K562 (cell line): Measurements from ENCODE around the gene AKAP13. TPM values are rescaled to one million over a fixed set of nuclear protein-coding genes. Genes with fewer than 3 reads are reported as not detected.

Experiments
- ATAC-seq: fragments of 200-7000 bp; cut with Tn5 transposase; 3 replicates; pipeline ENCODE4 v1.9.1; 2020; ENCODE audit warnings: moderate library complexity
- BruUV-seq: library from RNA; stranded (reverse); fragments of 400-500 nt; replicated peaks from 2 replicates; lab custom pipeline; 2021; lab: Mats Ljungman, UMichigan
- CTCF ChIA-PET: fragments of 300-600 bp; formaldehyde crosslinking; extraction: SDS; loops from one replicate; lab custom pipeline; 2021; ENCODE audit warnings: low intra/inter-chr PET ratio; lab: Yijun Ruan, JAX
- POLR2A ChIA-PET: fragments of 300-600, 350-650 bp; sonication (Branson Sonifier 250); formaldehyde crosslinking; extraction: SDS; loops from one replicate; lab custom pipeline; 2021; ENCODE audit warnings: antibody characterized with exemption, inconsistent platforms; lab: Yijun Ruan, JAX
- DNase-seq, 4 experiments: peaks; one replicate each; pipeline versions ENCODE4 v3.0.0 to v3.0.0-alpha.2; 2011 to 2018; ENCODE audit warnings: low spot score in 3 of 4, mixed read lengths in 3 of 4; ENCODE audit errors: extremely low read depth in 1 of 4
- FAIRE-seq: peaks from 2 replicates; lab custom pipeline; 2011; peaks lifted over from hg19 to GRCh38; lab: Jason Lieb, UNC
- H2AFZ ChIP-seq: 2 replicates; pipeline ENCODE4 v1.6.0; 2011; ENCODE audit warnings: low read depth, low read length, control low read depth, inconsistent platforms
- H3K27ac ChIP-seq: fragments of 200-600 bp; 3 replicates; pipeline ENCODE4 v1.8.0; 2011; ENCODE audit warnings: low read depth, mild to moderate bottlenecking, control low read depth, inconsistent platforms, low read length, moderate library complexity, mixed read lengths; ENCODE audit errors: extremely low read depth
- H3K27me3 ChIP-seq, 2 experiments: fragments of 300-600 bp in 1 of 2; 2 replicates in 1 of 2; 3 replicates in 1 of 2; pipeline versions ENCODE4 v1.6.0 to v1.8.0; 2011; ENCODE audit warnings: inconsistent platforms in 2 of 2, low read length in 2 of 2, mild to moderate bottlenecking in 1 of 2, mixed read lengths in 1 of 2, moderate library complexity in 1 of 2; ENCODE audit not compliant: control insufficient read depth in 2 of 2, insufficient read depth in 2 of 2
- H3K36me3 ChIP-seq: fragments of 300-600 bp; 3 replicates; pipeline ENCODE4 v1.8.0; 2011; ENCODE audit warnings: mild to moderate bottlenecking, low read length, inconsistent platforms; ENCODE audit not compliant: control insufficient read depth, insufficient read depth
- H3K4me1 ChIP-seq, 2 experiments: fragments of 200-600 bp in 1 of 2; replicated peaks in 1 of 2; 2 replicates in 1 of 2; 3 replicates in 1 of 2; pipeline versions ENCODE4 v1.5.1 to v1.8.0; 2011; ENCODE audit warnings: inconsistent platforms in 2 of 2, low read length in 2 of 2, mild to moderate bottlenecking in 1 of 2, mixed read lengths in 1 of 2, moderate library complexity in 1 of 2; ENCODE audit not compliant: control insufficient read depth in 2 of 2, insufficient read depth in 2 of 2
- H3K4me2 ChIP-seq: 2 replicates; pipeline ENCODE4 v1.6.1; 2011; ENCODE audit warnings: low read length, control low read depth, inconsistent platforms, mixed read lengths; ENCODE audit not compliant: insufficient read depth
- H3K4me3 ChIP-seq: fragments of 200-600 bp; sonication (generic), shearing (Covaris generic); 2 replicates; pipeline ENCODE4 v1.5.1; 2016; ENCODE audit warnings: control low read depth, inconsistent platforms
- H3K79me2 ChIP-seq: fragments of 200-600 bp; 3 replicates; pipeline ENCODE4 v1.8.0; 2011; ENCODE audit warnings: low read length, inconsistent platforms; ENCODE audit not compliant: control insufficient read depth, insufficient read depth
- H3K9ac ChIP-seq, 2 experiments: 2 replicates each; pipeline versions ENCODE4 v1.6.0 to v1.6.1; 2011; ENCODE audit warnings: low read depth in 2 of 2, low read length in 2 of 2, control low read depth in 1 of 2, inconsistent platforms in 1 of 2, mild to moderate bottlenecking in 1 of 2, mixed read lengths in 1 of 2; ENCODE audit not compliant: insufficient read depth in 1 of 2
- H3K9me1 ChIP-seq: one replicate; pipeline ENCODE4 v1.6.0; 2011; ENCODE audit warnings: inconsistent platforms, mild to moderate bottlenecking, low read length, moderate library complexity; ENCODE audit not compliant: control insufficient read depth, insufficient read depth
- H3K9me3 ChIP-seq: replicated peaks from 2 replicates; pipeline ENCODE4 v1.5.1; 2011; ENCODE audit warnings: low read depth, low read length, inconsistent platforms; ENCODE audit not compliant: control insufficient read depth, insufficient read depth
- H4K20me1 ChIP-seq: replicated peaks from 2 replicates; pipeline ENCODE4 v1.6.1; 2011; ENCODE audit warnings: low read length, inconsistent platforms, mixed read lengths; ENCODE audit not compliant: control insufficient read depth, insufficient read depth
- RAD21 ChIP-seq, 2 experiments: fragments of 250-450 bp in 1 of 2; fragments of 450-650 bp in 1 of 2; sonication (Bioruptor Pico) in 1 of 2; formaldehyde crosslinking in 1 of 2; IDR thresholded peaks in 1 of 2; conservative IDR thresholded peaks in 1 of 2; 2 replicates each; pipeline versions ENCODE4 v1.4.0 to v1.8.0; 2020 to 2022; ENCODE audit warnings: mild to moderate bottlenecking in 2 of 2, moderate library complexity in 1 of 2
- SMC3 ChIP-seq: conservative IDR thresholded peaks from 2 replicates; pipeline ENCODE4 v1.6.1; 2011; ENCODE audit warnings: low read depth, low read length, improper control_type of control experiment; ENCODE audit not compliant: insufficient read depth
- ZFP36 ChIP-seq: fragments of 150-350 bp; IDR thresholded peaks from 2 replicates; pipeline ENCODE4 v1.6.1; 2018; ENCODE audit warnings: low read length, low read depth; ENCODE audit not compliant: partially characterized antibody
- WGBS: fragments of 100-300 bp; shearing (Covaris generic); methylation state at CpG from one replicate; pipeline ENCODE4 v1.1.6; 2016; ENCODE audit warnings: low coverage, mixed read lengths; ENCODE audit not compliant: insufficient coverage; ENCODE audit errors: missing lambda C conversion rate; 5-methylcytosine and 5-hydroxymethylcytosine counted together
- in situ Hi-C: fragments of 300-500 bp; cut with MboI; formaldehyde crosslinking; loops from 4 replicates; pipeline ENCODE4 v1.15.0; 2018; ENCODE audit warnings: inconsistent platforms, mixed read lengths
- intact Hi-C: fragments of 100-400 bp; cut with micrococcal nuclease; formaldehyde crosslinking; loops from 2 replicates; pipeline ENCODE4 v1.14.2; 2022
- polyA plus RNA-seq, 8 experiments: library from polyadenylated mRNA; depleted of rRNA in 4 of 8; stranded (reverse) in 5 of 8; unstranded in 3 of 8; fragments of >200 nt; fragmentation: Nextera tagmentation in 2 of 8; fragmentation: Illumina TruSeq in 1 of 8; extraction: Ambion mirVana in 2 of 8; extraction: Trizol in 1 of 8; gene quantifications; 2 replicates each; pipeline versions ENCODE4 v1.2.1 to v1.2.3, GENCODE V29; 2011 to 2014; ENCODE audit warnings: inconsistent platforms in 1 of 8, missing spikeins in 1 of 8
- total RNA-seq, 7 experiments: library from RNA; depleted of rRNA in 6 of 7; stranded (reverse); fragments of >200 nt in 6 of 7; fragmentation: Illumina TruSeq in 2 of 7; extraction: Trizol in 2 of 7; gene quantifications; 2 replicates each; pipeline versions ENCODE4 v1.2.1 to v1.2.3, GENCODE V29; 2011 to 2021; ENCODE audit warnings: low replicate concordance in 1 of 7
- TF ChIP-seq, protein P1 (sequence below): IDR thresholded peaks from 3 replicates; pipeline ENCODE4 v1.6.1; 2011; ENCODE audit warnings: borderline replicate concordance, mild to moderate bottlenecking; ENCODE audit not compliant: insufficient read length, insufficient read depth
- TF ChIP-seq, protein P2 (sequence below): fragments of 250-450 bp; sonication (Bioruptor Pico); IDR thresholded peaks from 2 replicates; pipeline ENCODE4 v1.8.0; 2022; ENCODE audit warnings: inconsistent platforms

The AKAP13 gene
- total and polyA plus RNA-seq, 9 of the 15 experiments (the other 6 are each of a cell fraction or from before 2014, with no cell fraction given), result 0.03 to 1.7 (median 0.42) TPM

DNA sequence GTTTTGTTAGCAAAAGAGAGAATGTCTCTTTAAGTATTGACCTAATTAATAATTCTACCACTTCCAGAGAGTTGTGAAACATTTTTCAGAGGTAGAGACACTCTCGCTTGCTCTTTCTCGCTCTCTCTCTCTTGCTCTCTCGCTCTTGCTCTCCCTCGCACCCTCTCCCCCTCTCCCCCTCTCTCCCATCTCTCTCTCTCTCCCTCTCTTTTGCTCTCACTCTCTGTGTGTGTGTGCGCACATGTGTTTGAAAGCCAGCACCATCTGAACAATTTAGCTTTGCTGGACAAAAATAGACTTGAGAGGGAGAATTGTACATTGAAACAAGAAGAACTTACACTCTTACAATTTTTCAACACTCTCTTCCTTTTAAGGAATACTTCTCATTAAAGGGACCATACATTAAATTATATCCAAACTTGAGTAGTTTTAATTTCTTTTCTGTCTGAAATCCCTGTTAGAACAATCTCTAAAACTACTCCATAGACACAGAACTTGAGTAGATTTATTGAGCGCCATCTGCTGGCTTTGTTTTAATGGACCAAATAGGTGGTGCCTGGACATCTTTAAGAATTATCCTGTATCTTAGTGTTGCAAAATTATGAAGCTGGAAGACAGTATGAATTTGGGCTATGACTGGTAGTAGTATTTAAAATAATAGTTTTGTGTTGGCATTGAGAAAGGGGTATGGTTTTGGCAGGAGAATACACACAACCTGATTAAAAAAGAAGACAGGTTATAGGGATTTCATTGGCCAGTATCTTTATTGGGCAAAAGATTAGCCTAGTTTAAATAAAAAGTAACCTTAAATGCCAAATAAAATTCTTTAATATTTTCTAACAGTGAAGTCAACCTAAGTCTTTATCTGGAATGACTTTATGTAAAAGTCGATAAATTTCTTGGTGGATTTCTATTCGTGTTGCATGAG is 124.6 kb downstream of the AKAP13 start (continued):
- TF ChIP-seq, protein P1, sequence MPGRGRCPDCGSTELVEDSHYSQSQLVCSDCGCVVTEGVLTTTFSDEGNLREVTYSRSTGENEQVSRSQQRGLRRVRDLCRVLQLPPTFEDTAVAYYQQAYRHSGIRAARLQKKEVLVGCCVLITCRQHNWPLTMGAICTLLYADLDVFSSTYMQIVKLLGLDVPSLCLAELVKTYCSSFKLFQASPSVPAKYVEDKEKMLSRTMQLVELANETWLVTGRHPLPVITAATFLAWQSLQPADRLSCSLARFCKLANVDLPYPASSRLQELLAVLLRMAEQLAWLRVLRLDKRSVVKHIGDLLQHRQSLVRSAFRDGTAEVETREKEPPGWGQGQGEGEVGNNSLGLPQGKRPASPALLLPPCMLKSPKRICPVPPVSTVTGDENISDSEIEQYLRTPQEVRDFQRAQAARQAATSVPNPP, result no peak
- TF ChIP-seq RAD21 (CRISPR knock-in tag; conservative IDR thresholded peaks at IDR 0.05 in 1 of 2, IDR thresholded peaks at IDR 0.05 in 1 of 2) (peak; percentile 39 to 67), SMC3 (0 out of 2 replicates have a peak, but pooled peaks have one; percentile 8), ZFP36 (no peak)

DNA sequence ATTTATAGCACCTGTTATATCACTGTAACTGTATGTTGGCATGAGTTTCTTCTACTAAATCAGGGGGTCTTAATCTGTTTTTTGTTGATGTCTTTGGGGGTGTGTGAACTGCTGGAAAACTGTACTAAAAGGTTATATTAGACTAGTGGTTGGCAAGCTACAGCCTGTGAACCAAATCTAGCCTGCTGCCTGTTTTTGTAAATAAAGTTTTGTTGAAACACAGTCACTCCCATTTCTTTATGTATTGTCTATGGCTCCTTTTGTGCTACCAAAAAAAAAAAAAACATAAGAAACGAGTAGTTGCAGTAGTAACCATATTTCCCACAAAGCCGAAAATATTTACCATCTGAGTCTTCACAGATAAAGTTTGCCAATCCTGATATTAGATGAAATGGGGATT is 126.7 kb downstream of the AKAP13 start:
- no peaks in the 10 kb centered on the region for H3K36me3 ChIP-seq
- no peaks in the 10 kb centered on the region for H3K79me2 ChIP-seq
- intact Hi-C loops, result loop anchor here (5.0 kb wide), 1 partner anchor 175 kb away; no protein-coding TSS in a partner anchor
- no peak overlapping the region for H3K4me2 ChIP-seq
- H3K4me1 ChIP-seq, result no peaks in the 10 kb centered on the region
- H2AFZ ChIP-seq, result no peak overlapping the region
- FAIRE-seq (no peak), DNase-seq (no peak), ATAC-seq (no peak)
- no peak overlapping the region for H3K9ac ChIP-seq
- H4K20me1 ChIP-seq, result no peaks in the 10 kb centered on the region
- no peak overlapping the region for H3K27ac ChIP-seq
- H3K4me3 ChIP-seq, result no peak overlapping the region
- POLR2A ChIA-PET, result no interaction called here
- no peaks in the 10 kb centered on the region for H3K9me3 ChIP-seq
- CTCF ChIA-PET, result no interaction called here
- no TSS peak for BruUV-seq
- H3K27me3 ChIP-seq, result no peaks in the 10 kb centered on the region; a peak in 1 of 5 replicates
- WGBS, result 0% methylated on average over 2 of the region's 2 CpGs
- in situ Hi-C loops, result no loop called here
- no peaks in the 10 kb centered on the region for H3K9me1 ChIP-seq
- TF ChIP-seq, protein P2, sequence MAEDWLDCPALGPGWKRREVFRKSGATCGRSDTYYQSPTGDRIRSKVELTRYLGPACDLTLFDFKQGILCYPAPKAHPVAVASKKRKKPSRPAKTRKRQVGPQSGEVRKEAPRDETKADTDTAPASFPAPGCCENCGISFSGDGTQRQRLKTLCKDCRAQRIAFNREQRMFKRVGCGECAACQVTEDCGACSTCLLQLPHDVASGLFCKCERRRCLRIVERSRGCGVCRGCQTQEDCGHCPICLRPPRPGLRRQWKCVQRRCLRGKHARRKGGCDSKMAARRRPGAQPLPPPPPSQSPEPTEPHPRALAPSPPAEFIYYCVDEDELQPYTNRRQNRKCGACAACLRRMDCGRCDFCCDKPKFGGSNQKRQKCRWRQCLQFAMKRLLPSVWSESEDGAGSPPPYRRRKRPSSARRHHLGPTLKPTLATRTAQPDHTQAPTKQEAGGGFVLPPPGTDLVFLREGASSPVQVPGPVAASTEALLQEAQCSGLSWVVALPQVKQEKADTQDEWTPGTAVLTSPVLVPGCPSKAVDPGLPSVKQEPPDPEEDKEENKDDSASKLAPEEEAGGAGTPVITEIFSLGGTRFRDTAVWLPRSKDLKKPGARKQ (CRISPR knock-in tag), result no peak
